HG03521 (cell line): ENCODE data around the gene MYO7A.

Experiments used
- ATAC-seq: cut with Tn5 transposase; IDR thresholded peaks from one replicate; pipeline ENCODE4 v1.9.1; 2021; ENCODE audit warnings: mild to moderate bottlenecking, moderate library complexity; ENCODE audit not compliant: unreplicated experiment

Gene MYO7A

DNA sequence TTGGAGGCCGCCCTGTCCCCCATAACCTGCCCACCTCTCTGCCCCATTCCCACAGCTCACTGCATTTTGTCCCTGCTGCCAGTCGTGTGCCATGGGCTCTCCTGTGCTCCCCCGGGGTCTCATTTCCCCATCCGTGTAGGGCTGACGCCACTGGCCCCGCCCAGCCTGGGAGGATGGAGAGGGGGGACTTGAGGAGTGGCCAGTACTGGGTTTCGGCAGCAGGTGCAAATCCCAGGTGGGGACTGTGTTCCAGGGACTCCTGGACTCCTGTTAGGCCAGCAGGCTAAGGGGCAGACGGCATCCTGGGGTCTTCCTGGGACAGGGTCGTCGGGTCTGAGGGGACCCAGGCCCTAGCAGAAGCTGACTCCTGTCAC is 1.2 kb upstream of the MYO7A start:
- no peak for ATAC-seq

DNA sequence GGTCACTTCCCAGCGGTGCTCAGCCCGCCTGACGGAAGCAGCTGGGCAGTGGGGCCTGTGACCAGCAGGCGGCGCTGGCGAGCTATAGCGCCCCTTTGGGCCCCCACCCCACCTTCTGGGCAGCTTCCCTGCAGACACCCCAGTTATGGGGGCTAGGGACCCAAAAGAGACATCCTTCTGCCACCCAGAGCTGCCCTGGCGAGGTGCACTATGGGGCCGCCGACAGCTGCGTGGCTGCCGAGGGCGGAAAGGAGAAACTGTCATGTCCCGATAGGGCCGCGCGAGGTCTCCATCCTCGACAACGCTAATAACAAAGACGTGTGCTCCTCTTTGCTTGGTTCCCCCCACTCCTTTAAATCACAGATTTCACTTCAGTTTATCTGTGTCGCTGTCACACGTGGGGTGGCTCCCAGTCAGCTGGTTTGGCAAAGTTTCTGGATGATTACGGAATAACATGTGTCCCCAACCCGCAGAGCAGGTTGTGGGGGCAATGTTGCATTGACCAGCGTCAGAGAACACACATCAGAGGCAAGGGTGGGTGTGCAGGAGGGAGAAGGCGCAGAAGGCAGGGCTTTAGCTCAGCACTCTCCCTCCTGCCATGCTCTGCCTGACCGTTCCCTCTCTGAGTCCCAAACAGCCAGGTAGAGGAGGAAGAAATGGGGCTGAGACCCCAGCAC is 673 bp upstream of the MYO7A start:
- no peak for ATAC-seq

DNA sequence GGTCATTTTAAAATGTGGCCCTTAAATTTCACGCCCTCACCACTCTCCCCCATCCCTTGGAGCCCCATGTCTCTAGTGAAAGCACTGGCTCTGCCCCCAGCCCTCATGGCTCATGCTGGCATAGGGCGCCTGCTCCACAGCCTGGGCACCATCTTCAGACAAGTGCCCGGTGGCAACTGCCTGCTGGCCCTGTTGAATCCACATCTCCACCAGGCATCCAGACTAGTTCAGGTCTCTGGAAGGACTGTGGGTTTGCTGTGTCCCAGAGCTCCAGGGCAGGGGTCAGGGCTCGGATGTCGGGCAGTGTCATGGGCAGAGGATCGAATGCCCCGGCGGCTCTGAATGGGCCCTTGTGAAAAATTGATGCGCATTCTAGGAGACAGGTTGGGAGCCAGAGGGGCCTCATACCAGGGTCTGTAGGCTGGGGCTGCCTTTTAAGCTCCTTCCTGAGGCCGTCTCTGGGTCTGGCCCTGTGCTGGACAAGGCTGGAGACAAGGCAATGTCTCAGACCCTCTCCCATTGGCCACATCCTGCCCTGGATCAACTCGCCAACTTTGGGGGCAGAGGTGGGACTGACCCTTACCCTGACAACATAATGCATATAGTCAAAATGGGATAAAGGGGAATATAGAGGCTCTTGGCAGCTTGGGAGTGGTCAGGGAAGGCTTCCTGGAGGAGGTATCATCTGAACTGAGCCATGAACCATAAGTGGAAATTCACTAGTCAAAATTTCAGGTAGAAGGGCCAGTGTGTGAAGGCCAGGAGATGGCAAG is 1.2 kb downstream of the MYO7A start:
- no peak for ATAC-seq

DNA sequence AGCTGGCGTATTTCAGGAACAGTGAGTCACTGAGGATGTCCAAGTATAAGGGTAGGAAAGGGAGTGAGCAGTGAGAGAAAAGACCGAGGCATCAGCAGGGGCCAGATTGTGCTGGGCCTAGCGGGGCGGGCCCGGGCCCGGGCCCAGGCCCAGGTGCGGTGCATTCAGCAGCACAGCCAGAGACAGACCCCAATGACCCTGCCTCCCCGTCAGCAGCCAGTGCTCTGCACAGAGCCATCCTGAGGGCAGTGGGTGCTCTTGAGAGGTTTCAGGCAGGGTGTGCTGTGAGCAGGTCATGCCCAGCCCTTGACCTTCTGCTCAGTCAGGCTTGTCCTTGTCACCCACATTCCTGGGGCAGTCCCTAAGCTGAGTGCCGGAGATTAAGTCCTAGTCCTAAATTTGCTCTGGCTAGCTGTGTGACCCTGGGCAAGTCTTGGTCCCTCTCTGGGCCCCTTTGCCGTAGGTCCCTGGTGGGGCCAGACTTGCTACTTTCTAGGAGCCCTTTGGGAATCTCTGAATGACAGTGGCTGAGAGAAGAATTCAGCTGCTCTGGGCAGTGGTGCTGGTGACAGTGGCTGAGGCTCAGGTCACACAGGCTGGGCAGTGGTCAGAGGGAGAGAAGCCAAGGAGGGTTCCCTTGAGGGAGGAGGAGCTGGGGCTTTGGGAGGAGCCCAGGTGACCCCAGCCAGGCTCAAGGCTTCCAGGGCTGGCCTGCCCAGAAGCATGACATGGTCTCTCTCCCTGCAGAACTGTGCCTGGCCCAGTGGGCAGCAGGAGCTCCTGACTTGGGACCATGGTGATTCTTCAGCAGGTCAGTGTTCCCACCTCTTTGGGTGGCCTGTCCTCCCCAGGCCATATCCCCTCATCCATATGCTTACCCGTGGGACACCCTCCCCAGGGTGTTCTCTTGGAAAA is 2.1 kb downstream of the MYO7A start:
- ATAC-seq: no peak

DNA sequence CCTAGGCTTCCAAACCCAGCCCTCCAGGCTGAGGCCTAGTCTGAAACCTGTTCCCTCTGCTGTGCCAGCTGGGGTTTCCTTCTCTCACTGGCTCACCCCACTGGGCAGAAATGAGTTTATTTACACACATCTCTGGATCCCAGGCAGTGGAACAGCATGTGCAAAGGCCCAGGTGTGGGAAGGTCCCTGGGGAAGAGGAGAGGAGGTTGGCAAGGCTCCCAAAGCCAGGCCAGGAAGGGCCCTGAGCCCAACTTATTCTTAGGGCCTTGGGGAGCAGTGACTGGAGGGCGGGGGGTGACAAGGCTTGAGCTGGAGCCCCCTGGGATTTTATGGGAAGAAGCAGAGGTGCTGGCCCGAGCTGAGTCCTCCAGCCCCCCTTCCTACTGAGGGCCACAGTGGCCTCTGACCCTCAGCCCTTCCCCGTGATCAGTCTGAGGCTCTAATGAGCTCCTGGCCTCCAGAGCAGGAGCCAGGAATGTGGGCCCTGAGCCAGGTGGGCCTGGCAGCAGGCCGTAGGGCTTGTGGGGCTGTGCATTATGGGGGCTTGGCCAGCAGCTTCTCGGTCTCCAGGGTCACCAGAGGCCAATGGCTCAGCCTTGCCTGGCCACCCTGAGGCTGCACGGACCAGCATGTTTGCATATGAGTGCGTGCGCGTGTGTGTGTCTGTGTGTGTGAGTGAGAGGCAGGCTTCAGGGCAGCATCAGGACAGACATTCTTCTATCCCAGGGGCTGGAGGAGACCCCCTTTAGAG is 2.9 kb downstream of the MYO7A start:
- no peak for ATAC-seq

DNA sequence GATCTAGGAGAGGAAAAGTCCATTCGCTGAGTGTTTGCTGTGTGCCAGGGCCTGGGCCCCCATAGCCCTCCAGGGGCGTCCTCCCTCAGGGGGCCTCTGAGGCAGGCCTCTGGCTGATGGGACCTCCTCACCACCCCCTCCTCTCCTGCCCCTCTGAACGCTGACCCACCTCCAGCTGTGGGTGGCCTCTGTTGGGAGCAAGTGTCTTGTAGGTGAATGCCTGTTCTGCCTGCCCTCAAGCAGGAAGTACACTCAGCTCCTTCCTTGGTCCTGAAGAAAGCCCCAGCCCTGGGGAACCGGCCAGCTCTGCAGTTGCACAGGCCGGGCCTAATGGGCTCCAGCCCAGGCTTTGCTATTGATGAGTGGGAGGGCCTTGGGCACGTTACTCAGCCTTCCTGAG is 3.5 kb downstream of the MYO7A start:
- ATAC-seq: no peak

DNA sequence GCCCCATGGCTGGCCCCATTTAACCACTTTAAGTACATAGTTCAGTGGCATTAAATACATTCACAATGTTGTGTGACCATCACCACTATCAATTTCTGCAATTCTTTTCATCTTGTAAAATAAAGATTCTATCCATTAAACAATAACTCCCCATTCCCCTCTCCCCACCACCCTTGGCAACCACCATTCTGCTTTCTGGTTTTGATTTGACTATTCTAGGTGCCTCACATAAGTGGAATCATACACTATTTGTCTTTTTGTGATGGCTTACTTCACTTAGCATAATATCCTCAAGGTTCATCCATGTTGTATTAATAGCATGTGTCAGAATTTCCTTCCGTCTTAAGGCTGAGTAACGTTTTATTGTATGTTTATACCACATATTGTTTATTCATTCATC is 7.0 kb downstream of the MYO7A start:
- no peak for ATAC-seq

DNA sequence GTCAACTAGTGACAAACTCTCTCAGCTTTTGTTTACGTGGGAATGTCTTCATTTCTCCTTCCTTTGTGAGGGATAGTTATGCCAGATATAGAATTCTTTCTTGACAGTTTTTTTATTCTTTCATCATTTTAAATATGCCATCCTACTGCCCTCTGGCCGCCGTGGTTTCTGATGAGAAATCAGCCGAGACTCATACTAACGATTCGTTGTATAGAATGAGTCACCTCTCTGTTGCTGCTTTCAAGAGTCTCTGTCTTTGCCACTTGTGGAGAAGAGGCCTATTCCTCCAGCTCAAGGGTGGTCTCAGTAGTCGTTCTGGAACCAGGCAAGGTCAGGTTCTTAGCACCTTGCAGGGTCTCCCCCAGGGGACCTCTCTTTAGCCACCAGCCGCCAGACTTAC is 8.0 kb downstream of the MYO7A start:
- no peak for ATAC-seq

DNA sequence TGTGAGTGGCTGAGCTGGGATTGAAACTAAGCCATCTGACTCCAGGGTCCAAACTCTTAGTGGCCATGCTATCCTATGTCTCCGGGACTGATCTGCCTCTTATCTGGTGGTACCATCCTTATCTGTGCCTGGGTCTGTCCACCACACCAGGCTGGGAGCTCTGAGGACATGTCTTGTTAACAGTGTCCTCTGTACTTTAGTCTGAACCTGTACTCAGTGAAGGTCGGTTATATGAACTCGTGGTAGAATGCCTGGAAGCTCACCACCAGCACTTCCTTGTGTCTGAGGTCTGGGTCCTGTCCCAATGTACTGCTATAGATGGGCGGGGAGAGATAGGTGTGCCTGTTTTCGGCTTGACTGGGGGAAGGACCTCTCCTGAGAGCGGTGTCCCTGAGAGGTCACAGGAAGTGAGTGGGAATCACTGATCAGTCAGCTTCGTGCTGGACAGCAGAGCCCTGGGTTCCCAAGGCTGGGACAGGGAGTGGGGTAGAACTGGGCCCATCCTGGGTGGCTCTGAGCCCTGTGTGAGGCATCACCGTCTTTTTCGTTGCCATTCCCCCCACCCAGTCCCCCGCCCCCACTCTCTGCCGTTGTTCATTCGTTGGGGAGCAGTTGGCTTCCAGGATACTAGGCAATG is 8.9 kb downstream of the MYO7A start:
- no peak for ATAC-seq

DNA sequence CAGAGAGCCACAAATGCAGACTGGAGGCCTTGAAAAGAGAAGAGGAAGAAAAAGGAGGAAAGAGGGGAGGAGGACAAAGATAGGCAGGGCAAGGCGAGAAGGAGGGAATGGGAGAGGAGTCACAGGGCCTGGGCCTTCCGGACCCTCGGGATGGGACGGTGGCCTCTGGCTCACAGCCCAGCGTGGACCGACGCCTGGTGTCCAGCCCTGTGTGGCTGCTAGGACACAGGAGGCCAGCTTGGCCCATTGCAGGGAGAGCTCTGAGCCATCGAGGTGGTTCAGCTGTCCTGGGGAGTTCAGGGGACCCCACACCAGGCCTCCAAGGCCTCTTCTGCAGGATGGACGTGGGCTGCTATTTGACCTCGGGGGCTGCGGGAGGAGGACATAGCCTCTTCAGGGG is 9.4 kb downstream of the MYO7A start:
- ATAC-seq: no peak

DNA sequence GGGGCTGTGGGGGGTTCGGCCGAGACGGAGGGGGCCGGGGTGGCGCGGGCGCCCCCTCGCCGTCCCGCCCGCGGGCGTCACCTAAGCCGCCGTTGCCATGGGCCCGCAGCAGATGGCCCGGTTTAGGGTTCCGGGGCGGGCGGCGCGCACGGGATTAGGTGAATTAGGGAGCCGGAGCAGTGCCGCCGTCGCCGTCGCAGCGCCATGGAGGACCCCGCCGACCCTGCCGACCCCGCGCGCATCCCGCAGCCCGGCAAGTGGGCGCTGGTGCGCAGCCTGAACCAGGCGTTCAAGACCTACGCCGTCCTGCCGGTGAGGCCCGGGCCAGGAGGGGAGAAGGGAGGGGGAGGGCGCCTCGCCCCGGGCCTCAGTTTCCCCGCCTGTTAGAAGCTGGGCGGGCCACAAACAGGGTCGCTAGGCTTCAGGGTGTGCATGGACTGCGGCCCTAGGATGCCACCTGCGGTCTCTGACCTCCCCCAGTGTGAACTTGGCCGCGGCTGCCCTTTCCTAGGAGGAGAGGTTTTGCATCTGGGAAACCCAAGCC is 10.1 kb downstream of the MYO7A start:
- no peak for ATAC-seq

DNA sequence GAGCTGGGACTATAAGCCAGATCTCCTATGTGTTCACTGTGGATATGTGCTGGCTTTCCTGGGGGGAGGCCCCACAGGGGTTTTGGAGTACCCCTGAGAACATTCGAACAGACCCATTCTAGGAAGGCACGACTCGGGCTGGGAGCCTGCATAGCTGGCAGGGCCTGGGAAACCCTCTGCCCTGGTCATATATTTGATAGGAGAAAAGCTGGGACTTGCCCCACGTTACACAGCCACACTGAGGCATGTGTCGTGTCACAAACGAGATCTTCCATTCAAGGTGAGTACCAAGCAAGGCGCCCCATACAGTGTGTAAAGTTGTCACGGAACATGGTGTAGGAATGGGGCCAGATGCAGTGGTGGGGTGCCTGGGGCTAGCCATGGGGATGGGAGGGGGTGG is 11.2 kb downstream of the MYO7A start:
- no peak for ATAC-seq

DNA sequence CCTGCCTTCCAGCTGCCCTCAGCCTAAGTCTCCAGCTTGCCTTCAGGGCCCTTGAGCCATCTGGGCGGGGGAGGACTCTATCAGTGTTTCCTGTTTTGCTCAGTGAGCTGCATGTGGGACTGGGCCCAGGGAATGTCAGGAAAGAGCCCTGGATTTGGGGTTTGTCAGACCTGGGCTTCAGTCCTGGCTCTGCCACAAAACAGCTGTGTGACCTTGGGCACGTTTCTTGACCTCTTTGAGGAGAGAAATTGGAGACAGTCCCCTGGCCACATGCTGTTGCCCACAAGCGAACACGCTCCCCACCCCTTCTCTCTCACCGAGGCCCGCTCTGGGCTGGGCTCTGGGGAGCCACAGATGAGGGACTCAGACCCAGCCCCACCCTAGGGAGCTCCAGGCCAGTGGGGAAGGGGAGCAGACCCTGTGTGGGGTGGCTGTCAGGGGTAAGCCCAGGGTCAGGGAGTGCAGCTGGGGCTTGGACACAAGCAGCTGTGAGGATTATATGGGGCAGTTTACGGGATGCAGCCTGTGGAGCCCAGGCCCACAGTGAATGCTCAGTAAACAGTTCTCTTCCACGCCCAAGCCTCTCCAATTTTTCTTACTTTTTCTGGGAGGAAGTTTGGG is 12.3 kb downstream of the MYO7A start:
- no peak for ATAC-seq

DNA sequence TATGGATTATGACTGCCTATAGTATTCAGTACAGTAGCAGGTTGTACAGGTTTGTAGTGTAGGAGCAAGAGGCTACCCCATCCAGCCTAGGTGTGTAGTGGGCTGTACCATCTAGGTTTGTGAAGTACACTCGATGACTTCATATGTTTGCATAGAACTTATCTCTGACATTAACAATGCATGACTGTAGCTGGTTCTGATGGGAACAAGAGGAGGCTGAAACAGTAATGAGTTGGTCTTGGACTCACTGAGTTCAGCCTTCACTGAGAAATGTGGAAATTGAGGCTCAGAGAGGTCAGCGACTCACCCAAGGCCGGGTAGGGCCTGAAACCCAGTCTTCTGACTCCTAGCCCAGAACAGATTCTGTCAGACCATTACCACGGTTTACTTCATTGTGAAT is 13.0 kb downstream of the MYO7A start:
- no peak for ATAC-seq

DNA sequence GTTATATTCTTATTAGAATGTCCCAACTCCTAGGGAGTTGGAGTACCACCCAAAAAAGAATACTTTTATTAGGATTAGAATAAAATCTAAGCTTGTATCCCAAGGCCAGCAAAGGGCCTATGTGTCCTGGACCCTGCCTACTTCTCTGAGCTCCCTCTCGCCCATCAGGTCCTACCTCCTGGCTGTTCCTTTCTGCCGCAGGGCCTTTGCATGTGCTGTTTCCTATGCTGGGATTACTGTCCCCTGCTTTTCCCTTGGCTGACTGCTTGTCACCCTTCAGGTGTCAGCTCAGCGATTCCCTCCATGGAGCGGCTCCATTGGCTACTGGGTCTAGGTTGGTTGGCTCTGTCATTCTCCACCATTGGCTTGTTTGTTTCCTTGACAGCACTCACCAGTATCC is 13.4 kb downstream of the MYO7A start:
- ATAC-seq: no peak

DNA sequence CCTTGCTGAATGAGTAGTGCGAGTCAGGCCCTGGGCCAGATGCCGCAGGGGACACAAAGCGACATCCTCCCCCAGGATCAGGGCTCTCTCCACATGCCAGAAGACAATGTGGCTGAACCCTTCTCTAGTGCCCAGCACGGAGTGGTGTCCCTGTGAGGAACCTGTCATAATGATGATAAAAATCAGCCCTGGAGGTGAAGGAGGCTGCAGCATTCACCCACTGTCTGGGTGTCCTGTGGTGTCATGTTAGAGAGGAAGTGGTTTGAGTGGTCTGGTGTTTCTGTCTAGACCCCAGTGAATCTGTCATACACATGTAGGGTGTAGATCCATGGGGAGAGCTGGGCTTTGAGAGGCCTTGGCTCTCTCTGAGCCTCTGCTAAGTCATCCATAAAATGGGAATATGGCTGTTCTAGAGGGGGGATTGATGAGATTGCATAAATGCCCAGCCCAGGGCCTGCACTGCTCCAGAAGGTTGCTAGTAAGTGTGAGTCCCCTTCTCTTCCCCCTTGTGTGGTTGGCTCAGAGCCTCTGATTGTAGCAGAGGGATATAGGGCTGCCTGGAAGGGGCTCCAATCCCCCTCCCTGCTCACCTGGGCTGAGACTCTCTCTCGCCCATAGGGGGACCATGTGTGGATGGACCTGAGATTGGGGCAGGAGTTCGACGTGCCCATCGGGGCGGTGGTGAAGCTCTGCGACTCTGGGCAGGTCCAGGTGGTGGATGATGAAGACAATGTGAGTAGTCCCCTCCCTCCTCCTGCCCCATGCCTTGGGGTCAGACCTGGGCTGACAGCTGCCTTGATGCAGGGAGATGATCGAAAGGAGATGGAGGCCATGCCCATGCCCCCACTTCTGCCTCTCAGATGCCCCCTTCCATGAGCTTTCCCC is 14.3 kb downstream of the MYO7A start:
- no peak for ATAC-seq

DNA sequence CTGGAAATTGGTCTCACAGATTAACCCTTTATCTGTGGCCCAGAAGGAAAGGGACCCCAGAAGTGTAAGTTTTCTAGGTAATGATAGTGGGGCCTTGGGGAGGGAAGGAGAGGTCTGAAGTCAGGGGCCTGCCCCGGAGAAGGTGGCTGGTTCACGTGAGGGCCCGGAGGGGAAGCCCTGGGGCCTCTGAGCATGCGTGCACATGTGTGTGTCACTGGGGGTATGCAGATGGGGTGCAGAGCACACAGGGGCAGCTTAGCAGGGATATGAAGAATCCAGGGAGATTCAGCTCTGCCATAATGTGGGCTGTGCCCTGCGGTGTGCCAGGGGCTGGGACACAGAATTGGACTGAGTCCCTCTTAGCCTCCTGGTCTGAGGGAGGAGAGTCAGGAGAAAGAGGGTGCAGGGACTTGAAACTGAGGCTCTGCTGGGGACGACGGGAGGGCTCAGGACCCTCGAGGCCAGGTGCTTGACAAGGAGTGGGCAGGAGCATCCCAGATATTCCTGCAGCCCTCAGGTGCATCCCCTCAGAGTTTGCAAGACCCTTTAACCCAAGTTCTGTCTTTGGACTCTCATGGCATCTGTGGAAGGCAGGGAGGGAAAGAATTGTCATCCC is 15.5 kb downstream of the MYO7A start:
- no peak for ATAC-seq

DNA sequence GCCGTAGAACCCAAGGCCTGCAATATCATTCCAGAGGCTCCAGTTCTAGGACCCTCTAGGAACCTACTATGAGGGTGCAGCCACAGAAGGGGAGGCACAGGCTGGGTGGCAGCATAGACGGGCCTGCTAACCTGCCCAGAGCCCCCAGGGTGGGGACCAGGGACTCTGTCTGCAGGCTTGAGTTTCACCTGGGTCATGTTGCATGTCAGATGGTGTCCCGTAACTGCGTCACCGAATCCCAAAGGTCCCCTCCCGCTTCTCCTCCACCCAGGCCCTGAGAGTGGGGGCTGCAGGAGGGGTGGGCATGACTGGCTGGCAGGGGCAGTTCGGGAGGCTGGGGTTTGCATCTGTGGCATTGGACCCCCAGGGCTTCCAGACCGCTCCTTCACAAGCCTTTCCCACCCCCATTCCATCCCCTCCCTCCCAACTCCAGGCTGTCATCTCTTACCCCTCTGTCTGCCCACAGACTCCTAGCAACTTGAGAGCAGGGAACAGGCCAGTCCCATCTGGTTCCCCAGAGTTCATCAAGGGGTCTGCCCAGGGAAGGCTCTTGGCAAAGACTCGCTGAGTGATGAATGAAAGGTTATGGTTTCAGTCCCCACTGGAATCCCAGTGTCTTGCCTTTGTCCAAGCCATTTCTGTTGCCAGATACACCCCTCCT is 16.3 kb downstream of the MYO7A start:
- no peak for ATAC-seq
